DMS79 (cell line): ENCODE measurements around the gene SLIT2.

Experiments
- DNase-seq: peaks from one replicate; lab custom pipeline; 2025; lab: John Stamatoyannopoulos, UW

SLIT2 gene, protein sequence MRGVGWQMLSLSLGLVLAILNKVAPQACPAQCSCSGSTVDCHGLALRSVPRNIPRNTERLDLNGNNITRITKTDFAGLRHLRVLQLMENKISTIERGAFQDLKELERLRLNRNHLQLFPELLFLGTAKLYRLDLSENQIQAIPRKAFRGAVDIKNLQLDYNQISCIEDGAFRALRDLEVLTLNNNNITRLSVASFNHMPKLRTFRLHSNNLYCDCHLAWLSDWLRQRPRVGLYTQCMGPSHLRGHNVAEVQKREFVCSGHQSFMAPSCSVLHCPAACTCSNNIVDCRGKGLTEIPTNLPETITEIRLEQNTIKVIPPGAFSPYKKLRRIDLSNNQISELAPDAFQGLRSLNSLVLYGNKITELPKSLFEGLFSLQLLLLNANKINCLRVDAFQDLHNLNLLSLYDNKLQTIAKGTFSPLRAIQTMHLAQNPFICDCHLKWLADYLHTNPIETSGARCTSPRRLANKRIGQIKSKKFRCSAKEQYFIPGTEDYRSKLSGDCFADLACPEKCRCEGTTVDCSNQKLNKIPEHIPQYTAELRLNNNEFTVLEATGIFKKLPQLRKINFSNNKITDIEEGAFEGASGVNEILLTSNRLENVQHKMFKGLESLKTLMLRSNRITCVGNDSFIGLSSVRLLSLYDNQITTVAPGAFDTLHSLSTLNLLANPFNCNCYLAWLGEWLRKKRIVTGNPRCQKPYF (N-terminal part only)

DNA sequence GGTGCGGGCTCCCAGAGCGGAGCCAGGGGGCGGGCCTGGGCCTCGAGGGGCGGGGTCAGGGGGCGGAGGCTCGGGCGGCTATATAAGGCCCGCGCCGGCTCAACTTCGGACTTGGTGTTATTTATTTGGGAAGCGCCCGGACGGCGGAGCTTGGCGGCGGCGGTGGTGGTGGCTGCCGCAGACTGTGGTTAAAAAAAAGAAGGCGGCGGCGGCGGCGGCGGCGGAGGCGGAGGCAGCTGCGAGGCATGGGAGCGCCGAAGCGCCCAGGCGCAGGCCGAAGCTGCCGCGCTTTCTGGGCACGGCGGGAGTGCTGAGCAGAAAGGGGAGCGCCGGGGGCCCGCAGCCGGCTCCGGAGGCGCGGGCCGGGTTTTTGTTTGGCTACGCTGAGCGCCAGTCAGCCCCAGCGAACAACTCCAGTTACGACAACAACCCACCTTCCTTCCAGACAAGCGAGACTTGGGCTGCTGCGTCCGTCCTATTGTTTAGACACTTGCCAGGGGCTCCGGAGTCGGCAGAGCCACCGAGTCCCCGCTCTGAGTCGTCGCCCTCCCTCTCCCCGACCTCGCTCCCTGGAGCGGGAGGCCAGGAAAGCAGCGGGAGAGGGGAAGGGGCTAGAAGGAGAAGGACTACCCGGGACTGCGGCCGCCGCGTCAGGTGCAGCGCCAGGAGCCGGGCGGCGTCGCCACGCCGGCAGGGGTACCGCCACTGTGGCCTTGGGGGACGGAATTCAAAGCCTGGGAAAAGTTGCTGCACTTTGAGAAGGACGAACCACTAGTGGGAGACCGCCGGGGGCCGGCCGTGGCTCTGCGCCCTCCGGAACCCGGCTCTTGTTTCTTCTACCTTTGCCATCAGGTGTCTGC is at the start of gene SLIT2:
TSS of gene SLIT2 (plus strand) at position 110 of the 860 bp plus-strand sequence. CDS start 1,911 bp downstream, outside the sequence.
- no peak for DNase-seq

DNA sequence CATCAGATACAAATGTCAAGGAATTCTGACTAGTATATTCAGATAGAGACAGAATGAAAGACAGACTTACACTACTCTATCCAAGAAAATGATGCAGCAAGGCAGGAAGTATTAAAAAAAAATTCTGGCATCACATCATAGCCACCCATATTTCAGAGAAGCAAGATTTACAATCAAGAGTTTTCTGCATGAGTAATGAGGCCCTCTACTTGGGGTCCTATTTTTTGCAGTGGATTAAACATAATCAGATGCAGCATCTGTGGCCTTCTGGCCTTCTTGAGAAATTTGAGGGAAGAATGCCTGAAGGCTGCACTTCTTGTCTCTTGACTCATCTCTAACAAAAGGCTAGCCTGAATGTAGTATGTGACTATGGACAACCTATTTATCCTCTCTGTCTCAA is 48.2 kb upstream of the SLIT2 start:
- no peak for DNase-seq

DNA sequence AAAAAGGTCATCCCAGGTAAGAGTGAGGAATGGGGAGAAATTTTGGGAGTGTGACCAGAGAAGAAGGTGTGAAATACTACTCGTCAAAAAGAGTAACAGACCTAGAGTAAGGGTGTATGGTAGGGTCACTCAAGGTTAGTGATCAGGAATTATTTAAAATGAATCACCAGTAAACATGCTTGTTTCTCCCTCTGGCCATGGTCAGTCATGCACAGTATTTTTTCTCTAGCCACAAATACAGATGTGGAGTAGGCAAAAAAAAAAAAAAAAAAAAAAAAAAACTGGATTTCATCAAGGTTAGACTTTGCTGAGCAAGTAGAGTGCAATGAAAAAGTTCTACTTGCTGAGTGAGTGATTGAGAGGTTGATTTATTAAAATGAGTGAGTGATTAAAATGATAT is 34.2 kb upstream of the SLIT2 start:
- DNase-seq = no peak

DNA sequence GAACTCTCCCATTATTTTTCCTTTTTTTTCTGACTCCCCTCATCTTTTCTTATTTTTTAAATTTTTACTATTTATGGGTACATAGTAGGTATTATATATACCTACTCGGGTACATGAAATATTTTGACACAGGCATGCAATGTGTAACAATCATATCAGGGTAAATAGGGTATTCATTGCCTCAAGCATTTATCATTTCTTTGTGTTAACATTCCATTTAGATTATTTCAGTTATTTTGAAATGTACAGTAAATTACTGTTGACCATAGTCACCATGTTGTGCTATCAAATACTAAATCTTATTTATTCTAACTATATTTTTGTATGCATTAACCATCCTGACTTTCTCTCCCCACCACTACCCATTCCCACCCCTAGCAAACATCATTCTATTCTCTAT is 33.8 kb upstream of the SLIT2 start:
- no peak for DNase-seq

DNA sequence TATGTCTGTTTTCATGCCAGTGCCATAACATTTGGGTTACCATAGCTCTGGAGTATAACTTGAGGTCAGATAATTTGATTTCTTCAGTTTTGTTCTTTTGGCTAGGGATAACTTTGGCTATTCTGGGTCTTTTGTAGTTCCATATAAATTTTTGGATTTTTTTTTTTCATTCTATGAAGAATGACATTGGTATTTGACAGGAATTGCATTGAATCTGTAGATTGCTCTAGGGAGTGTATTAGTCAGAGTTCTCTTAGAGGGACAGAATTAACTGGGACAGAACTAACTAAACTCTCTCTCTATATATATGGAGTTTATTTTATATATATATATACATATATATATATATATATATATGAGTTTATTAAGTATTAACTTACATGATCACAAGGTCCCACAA is 32.2 kb upstream of the SLIT2 start:
- DNase-seq = no peak

DNA sequence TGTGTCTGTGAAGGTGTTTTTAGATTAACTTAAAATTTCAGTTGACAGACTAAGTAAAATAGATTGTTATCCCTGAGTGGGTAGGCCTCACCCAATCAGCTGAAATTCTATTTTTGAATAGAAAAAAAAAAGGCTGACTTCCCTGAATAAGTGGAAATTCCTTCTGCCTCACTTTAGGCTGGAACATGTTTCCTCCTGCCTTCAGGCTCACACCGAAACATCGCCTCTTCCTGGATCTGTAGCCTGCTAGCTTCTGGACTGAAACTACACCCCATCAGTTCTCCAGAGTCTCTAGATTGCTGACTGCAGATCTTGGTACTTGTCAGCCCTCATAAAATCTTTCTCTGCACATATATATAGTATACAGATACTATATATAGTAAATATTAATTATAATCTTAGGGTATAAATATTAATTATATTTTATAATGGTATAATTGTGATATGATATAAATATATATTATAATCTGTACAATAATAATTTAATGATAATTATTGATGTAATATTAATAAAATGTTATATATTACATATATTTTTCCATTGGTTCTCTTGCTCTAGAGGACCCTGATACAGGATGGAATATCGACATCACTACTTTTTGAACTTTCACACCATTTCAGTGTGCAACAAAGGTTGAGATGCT is 13.7 kb upstream of the SLIT2 start:
- DNase-seq = no peak

DNA sequence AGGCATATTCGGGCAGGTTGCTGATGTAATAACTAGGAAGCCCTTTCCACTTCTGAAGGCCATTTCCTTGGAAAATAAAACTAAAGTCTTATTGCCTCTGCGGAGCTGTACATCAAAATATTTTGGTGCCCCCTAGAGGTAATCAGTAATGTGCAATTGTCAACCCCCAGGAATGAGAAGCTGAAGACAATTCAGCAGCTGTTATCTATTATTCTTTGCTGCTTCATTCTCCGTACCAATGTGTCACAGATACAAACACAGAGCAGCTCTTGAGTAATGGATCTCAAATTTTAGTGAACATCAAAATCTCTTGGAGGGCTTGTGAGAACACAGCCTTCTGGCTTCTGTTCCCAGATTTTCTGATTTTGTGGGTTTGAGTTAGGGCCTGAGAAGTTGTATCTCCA is 3.5 kb upstream of the SLIT2 start:
- DNase-seq = no peak

DNA sequence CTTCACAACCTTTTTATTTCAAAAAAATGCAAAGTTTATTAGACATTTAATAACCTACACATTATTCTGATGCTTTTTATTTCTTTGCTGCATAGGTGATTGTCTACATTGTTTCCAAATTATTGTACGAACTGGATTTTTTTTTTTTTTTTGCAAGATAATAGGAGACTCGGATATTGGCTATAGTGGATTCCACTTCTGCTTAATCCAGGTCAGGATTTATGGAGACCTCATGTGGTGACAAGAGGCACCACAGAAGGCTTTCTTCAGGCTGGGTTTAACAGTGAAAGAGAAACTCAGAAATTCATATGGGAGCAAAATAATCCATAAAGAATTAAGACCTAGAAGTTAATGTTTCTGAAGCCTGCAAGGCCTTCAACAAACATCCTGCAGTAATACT is 2.4 kb upstream of the SLIT2 start:
- no peak for DNase-seq

DNA sequence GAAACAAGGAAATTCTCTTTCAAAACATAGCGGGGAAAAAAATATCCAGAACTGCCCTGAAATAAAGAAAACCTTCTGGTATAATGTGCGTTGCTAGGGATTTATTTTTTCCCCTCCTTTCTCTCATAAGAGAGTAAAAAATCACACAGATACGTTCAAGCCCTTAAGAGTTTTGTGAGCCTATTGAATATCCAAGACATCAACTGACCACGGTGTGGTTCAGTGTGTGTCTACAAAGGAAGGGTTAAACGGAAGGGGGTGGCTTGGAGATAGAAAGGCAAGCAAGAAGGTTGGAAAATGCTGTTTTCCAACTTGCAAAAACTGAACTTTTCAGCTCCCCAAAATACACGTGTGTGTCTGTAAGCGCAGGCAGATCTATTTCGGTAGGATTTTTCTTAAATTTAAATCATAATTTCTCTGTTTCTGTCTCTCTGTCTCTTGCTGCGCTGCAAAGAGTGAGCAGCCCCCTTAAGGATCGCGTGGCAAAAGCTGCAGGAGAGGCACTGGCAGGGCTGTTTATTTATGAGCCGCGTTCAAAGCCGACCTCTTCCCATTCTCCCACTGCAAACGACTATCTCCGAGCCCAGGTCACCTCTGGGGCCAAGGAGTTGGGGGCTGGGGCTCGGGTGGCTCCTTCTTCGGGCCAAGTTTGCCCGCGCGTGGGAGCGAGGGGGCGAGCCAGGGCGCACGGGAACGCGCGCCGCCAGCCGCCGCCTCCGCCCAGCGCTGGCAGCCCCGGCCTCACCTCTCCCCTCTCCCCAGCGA is 492 bp upstream of the SLIT2 start:
- DNase-seq = no peak

DNA sequence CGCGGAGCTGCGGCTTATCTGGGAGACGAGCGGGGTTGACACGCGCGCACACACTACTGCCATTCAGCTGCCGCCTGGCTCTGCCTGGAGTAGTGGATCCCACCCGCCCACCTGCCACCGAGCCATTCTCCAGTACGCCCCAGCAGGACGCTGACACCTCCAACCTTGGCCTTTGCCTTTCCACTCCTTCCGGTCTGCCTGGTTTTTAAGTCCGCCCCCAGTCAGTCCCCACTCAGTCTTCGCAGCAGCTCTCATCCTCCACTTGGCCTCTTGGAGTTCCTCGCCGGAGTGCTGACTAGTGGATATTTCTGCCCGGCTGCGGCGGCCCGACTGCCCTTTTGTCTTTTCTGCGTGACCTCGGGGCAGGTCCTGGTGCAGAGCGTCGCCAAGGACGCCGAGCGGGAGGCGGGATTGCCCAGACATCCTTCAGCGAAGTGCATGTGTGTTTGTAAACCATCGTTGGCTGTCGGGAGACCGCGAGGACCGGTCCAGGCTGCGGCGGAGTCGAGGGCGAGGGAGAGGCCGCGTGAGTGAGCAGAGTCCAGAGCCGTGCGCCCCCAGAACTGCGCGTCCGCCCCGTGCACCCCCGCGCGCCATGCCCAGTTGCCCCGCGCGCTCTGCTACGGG is 1.1 kb downstream of the SLIT2 start:
- no peak for DNase-seq

DNA sequence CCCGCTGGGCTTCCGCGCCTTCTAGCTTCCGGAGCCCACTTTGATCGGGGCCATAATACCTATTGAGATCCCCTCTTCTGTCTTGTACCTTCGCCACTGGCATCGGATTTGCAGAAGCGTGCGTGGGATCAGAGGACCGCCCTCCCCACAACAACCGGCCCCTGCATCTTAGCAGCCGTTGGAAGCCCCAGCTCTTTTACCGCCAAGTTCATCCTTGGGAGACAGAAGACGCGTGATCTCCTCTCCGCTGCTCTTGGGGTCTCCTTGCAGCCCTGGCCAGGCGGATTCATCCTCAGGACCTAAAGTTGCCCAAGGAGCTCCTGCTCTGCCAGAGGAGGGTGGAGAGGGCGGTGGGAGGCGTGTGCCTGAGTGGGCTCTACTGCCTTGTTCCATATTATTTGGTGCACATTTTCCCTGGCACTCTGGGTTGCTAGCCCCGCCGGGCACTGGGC is 1.6 kb downstream of the SLIT2 start:
- DNase-seq = no peak

DNA sequence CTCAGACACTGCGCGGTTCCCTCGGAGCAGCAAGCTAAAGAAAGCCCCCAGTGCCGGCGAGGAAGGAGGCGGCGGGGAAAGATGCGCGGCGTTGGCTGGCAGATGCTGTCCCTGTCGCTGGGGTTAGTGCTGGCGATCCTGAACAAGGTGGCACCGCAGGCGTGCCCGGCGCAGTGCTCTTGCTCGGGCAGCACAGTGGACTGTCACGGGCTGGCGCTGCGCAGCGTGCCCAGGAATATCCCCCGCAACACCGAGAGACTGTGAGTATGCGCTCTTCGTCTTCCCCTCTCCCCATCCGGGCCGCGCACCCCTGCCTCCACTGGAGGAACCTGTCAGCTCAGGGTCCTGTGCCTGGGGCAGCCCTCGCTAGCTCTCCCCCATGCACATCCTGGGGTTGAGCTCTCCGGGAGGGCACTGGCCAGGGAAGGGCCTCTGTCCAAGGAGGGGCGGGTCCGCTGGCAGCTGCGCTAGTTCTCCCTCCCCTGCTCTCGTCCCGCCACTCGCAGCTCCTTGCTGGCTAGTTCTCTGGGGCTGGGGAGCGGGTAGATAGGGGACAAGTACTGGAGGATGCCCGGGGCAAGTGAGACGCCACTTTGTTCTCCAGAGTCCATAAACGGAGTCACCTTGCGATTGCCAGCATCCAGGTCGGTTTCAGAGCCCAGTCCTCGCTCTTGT is 2.2 kb downstream of the SLIT2 start:
- no peak for DNase-seq

DNA sequence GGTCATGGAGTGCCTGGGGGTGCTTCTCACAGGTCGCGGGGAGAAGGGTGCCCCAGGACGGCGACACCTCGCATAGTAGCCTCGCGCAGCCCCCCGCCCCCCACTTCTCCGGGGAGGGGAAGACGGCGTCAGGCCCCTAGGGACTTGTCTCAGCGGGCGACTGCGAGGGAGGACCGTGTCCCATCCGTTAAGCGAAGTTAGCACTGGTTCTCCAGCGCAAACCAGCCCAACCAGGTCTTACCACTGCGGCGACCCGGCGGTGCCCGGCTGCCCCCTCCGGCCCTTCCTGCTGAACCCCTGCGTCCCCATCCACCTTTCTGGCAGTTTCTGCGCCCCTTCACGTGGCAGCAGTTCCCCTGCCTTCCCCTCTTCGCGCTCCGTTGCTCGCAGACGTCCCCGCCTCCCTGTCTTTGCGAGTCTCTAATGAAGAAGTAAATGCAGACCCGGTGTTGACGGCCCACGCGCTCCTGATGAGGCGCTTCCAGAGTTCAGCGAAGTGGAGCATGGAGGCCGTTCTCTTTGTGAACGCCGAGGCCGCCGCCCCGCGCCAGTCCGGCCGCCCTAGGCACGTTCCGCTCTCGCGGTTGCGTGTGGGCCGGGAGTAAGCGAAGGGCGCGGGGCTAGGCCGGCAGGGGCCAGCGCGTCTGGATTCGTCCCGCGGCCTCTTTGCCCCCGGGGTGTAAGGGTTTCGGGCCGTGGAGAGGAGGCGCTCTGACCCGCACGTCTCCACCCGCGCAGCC is 3.0 kb downstream of the SLIT2 start:
- DNase-seq = no peak

DNA sequence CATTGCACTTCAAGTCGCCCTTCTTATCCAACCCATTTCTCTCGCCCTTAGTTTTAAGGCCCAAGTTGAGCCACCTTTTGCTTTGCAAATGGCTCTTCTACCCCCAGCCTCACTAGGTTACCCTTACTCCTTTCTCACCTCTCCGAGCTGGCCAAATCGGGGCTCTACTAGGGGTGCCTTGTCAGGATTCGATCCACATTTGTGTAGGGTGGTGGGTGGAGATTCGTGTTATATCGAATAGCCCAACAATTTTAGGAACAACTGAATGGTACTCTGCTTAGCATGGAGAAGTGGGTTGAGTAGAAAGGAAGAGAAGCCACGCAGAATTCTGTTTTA is 3.5 kb downstream of the SLIT2 start:
- no peak for DNase-seq

DNA sequence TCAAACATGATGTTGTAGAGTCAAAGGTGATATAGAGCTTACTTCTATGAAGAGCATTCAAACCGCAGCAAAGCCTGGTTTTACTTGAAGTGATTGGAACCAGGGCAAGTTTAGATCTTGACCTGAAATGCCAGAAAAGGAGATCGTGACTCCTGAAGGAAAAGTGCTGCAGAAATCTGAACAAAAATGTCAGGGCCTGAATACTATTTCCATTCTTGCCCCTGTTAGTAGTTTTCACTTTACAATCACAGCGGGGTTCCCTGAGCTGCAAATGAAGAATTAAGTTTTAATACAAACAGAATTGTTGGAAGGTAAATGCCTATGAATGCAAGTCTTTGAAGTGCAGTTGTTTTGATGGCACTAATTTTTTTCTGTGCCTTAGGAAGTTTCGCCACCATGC is 4.1 kb downstream of the SLIT2 start:
- no peak for DNase-seq

DNA sequence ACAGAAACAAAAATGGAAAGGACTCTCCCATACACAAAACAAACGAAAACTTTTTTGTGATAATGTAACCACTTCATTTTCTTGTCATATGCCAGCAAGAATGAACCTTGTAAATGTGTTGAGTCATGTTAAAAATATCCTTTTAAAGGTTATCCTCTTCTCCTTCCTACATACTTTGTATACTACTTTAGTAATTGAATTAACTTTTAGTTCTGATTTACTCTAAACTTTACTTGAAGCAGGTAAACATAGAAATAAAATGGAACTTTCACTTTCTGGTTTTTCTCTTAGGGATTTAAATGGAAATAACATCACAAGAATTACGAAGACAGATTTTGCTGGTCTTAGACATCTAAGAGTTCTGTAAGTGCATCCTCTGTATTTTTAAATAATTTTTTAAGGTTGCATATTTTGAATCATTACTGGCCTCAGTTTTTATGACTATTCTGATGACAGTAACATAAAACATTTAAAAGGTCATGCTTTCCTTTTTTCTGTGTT is 4.7 kb downstream of the SLIT2 start:
- DNase-seq = no peak

DNA sequence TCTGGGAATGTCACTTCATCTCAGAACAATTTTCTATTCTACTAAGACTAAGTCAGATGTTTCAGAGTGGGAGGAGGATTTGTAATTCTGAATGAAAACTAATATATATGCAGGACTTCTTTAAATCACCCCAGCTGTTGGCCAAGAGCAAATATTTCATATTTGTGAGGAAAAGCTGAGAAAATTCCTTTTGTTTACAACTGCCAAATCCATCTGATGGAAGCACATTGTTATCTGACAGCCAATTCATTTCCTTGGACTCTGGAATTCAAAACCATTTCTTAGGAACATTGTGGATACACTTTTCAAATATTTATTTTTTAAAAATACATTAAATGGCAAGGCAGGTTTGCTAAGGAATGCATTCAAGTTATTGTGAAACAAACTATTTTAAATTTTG is 8.0 kb downstream of the SLIT2 start:
- no peak for DNase-seq

DNA sequence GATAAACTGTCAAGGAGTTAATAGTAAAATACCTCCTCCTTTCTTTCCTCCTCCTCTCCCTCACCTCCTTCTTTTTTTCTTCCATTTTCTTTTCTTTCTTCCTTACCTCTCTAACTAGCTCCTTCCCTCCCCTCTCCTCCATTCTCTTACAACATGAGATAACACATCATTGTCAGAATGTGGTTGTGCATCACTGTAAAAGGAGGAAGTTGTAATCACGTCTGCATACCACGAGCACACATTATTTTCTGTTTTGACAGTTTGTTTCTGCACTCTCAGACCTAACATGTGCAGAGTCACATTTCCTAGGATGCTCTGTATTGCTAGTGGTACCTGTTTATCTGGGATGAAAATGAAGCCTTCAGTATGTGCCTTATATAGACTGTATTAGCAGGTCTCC is 9.1 kb downstream of the SLIT2 start:
- DNase-seq = no peak

DNA sequence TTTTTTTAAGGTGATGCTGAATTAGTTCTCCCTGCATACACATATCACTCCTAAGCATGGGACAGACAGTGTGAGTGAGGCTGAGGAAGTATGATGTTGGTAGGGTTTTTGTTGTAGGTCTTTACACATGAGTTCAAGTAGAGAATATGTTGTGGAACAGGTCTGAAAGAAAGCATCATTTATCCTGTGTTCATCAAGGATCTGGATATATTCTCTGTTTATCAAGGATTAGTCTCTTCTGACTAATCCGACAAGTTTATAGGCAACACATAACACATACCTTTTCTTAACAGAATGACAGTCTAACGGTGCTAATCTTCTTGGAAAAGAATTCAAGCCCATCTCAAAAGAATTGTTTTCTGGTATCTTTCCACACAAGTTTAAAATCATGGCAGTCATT is 10.5 kb downstream of the SLIT2 start:
- no peak for DNase-seq

DNA sequence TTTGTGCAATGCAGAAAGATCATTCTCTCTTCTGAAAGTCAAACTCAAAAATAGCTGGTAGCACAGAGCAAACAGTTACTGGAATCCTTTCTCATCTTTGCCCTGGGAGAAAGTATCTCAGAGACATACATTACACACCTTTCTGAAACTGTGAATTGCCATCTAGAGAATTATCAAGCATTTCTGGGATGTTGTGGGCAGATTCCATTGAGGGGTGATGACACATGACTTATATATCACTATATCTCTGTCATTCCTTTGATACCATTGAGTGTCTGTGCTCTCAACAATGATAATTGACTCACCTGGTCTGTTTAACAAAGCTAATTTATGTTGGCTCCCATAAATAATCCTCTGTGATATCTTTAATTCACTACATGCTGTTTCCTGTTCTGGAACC is 13.0 kb downstream of the SLIT2 start:
- DNase-seq = no peak
